ELF-1 (cell line): ENCODE results near the gene TAAR6.
"Not testable (repeated sequence)": the region's sequence is repeated elsewhere in the genome, so short reads cannot be mapped to it uniquely, and the experiment has no call there.

Source experiments
- DNase-seq: peaks from one replicate; pipeline ENCODE4 v3.0.0-alpha.2; 2016; ENCODE audit warnings: low read depth, low spot score

Gene TAAR6, protein sequence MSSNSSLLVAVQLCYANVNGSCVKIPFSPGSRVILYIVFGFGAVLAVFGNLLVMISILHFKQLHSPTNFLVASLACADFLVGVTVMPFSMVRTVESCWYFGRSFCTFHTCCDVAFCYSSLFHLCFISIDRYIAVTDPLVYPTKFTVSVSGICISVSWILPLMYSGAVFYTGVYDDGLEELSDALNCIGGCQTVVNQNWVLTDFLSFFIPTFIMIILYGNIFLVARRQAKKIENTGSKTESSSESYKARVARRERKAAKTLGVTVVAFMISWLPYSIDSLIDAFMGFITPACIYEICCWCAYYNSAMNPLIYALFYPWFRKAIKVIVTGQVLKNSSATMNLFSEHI

DNA sequence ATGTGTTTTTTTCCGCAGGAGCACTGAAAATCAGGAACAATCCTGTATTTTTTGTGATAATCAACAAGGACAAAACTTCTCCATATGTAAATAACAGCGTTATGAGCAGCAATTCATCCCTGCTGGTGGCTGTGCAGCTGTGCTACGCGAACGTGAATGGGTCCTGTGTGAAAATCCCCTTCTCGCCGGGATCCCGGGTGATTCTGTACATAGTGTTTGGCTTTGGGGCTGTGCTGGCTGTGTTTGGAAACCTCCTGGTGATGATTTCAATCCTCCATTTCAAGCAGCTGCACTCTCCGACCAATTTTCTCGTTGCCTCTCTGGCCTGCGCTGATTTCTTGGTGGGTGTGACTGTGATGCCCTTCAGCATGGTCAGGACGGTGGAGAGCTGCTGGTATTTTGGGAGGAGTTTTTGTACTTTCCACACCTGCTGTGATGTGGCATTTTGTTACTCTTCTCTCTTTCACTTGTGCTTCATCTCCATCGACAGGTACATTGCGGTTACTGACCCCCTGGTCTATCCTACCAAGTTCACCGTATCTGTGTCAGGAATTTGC is at the start of gene TAAR6:
TSS of gene TAAR6 (plus strand) at position 102 of the 557 bp plus-strand sequence. CDS start at position 102, 0 bp downstream.
- DNase-seq, result no peak

DNA sequence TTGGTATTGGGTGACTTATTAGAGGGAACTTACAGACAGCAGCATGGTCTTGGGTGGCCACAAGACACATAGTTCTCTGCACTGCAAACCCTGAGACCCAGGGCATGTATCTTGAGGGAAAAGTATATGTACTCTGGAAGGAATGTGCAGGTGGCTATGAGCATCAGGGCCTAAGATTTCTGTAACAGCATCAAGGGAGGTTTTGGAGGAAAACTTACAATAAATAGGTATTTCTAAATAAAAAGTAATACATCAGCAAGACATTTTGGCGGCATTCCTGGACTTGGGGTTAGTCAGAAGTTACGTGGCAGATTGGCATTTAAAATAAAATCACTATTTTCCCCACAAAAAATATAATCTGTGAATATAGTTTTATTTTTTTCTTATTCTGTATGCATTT is 49.2 kb upstream of the TAAR6 start:
- DNase-seq, result no peak

- DNase-seq, result no peak
These were observed 45.5 kb upstream of the TAAR6 start for GRCh38 chr6:132524646-132525045.

DNA sequence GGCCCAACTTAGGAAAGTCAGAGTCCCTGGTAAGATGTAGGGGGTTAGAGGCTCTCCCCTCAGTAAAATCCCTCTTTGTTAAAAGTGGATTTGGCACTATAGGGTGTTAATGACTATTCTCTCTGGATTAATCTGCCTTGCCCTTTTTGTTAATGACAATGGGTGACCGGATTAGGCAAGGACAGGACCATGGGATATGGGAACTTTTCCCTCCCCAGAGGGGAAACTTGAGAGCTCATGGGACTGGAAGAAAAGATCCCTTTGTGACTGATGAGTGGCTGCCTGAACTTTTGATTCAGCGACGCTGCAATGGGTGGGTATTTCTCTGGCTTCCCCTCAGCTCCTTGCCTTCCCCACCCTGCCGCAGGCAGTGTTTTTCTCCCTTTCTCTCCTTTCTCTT is 44.3 kb upstream of the TAAR6 start:
- DNase-seq, result no peak

GRCh38 chr6:132526461-132526860 is 43.7 kb upstream of the TAAR6 start:
- no peak for DNase-seq

DNA sequence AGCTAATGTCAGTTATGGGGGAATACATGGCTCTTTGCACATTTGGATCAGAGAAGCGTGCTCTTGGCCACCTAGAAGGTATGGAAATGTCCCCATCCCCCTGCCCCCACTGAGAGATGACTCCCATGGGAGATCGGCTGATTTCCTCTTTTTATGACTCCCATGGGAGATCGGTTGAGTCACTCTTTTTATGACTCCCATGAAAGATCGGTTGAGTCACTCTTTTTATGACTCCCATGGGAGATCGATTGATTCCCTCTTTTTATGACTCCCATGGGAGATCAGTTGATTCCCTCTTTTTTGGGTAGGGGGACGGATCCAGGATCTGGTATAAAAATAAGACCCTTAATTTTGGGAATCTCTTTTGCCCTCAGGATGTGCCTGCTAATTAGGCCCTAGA is 42.3 kb upstream of the TAAR6 start:
- no peak for DNase-seq

DNA sequence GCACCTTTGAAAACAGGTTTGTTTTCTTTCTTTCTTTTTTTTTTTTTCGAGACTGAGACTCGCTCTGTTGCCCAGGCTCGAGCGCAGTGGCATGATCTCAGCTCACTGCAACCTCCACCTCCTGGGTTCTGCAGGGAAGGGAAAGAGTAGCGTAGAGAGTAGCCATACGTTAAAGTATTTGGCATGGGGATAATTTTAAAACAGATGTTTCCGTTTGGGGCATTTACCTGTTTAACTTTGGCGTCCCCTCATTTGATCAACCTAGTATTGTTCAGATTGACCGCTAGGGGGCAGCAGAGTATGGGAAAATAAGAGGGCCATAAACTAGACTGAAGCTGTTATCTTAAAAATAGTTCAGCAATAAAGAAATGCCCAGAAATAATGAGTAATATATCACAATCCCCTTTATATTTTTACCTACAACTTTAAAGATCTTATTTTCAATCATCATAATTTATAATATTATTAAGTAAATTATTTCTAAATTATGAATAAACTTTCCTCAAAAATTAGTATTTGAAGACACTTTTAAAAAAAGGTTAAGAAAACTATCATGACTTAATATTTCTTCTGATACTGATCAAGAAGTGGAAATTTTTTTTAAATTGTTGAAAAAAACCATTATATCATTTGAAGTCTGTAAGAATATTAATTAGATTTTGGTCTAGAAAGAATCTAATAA is 39.7 kb upstream of the TAAR6 start:
- peak; percentile 33 for DNase-seq

- not testable (repeated sequence) for DNase-seq
These were observed 35.6 kb upstream of the TAAR6 start for GRCh38 chr6:132534546-132534945.

- DNase-seq, result no peak
These were observed 33.0 kb upstream of the TAAR6 start for GRCh38 chr6:132537145-132537544.

- DNase-seq, result no peak
These were observed 32.1 kb upstream of the TAAR6 start, which contains the start of gene TAAR9 for GRCh38 chr6:132537977-132538376. Gene TAAR9 (plus strand): TSS chr6:132538277. CDS start chr6:132538290, 13 bp downstream.

- no peak for DNase-seq
These were observed 25.3 kb upstream of the TAAR6 start for GRCh38 chr6:132544826-132545225.

DNA sequence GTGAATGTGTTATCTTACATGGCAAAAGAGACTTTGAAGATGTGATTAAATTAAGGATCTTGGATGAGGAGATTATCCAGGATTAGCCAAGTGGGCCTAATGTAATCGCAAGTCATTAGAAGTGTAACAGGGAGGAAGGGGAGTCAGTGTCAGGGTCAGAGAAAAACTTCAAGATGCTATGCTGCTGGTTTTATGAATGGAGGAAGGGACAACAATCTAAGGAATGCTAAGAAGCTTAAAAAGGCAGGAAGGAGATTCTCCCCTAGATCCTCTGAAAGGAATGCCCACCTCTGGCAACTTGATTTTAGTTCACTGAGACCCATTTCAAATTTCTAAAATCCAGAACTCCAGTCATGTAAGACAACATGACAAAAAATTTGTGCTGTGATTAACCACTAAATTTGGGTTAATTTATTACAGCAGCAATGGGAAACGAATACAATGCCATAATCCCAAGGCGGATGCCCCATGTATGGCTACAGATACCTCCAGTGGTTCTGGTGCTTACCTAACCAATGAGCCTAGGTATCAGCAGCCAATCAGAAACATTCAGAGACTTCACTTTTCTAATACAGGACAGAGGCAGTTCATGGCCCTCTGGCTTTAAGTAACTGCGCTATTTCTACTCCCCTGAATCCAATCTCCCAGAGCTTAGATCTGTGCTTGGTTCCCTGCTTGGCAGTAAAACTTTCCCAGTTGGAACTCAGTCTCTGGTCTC is 21.2 kb upstream of the TAAR6 start:
- DNase-seq, result no peak

GRCh38 chr6:132551214-132551613 is 18.9 kb upstream of the TAAR6 start:
- DNase-seq, result no peak

- no peak for DNase-seq
These were observed 17.8 kb upstream of the TAAR6 start, which contains the start of gene TAAR8 for GRCh38 chr6:132552372-132552771. Gene TAAR8 (plus strand): TSS chr6:132552672. CDS start chr6:132552693, 21 bp downstream.

DNA sequence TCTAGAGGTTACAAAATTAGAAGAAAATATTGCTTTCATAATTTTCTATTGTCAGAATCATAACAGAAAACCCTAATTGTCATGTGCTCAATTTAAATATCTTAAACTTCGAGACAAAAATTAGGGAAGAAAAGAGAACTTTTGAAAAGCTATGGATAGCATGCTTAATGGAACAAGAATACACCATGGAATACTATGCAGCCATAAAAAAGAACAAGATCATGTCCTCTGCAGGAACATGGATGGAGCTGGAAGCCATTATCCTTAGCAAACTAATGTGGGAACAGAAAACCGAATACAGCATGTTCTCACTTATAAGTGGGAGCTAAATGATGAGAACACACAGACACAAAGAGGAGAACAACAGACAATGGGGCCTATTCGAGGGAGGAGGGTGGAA is 10.0 kb upstream of the TAAR6 start:
- DNase-seq, result not testable (repeated sequence)

GRCh38 chr6:132566404-132566803 is 3.7 kb upstream of the TAAR6 start:
- no peak for DNase-seq

GRCh38 chr6:132567566-132567965 is 2.6 kb upstream of the TAAR6 start:
- DNase-seq, result no peak

GRCh38 chr6:132568611-132569010 is 1.5 kb upstream of the TAAR6 start:
- DNase-seq, result no peak

GRCh38 chr6:132569170-132569569 is 952 bp upstream of the TAAR6 start:
- DNase-seq, result no peak

- DNase-seq, result no peak
These were observed 1.7 kb downstream of the TAAR6 start for GRCh38 chr6:132571774-132572173.

GRCh38 chr6:132584698-132585097 is 14.6 kb downstream of the TAAR6 start:
- no peak for DNase-seq

GRCh38 chr6:132587424-132587823 is 17.3 kb downstream of the TAAR6 start:
- DNase-seq, result no peak
